GM19395 (cell line): Measurements from ENCODE around the gene NRIP1.

Experiments used
- ATAC-seq: cut with Tn5 transposase; IDR thresholded peaks from one replicate; pipeline ENCODE4 v1.9.1; 2021; ENCODE audit warnings: mild to moderate bottlenecking, moderate library complexity; ENCODE audit not compliant: unreplicated experiment

NRIP1 gene

DNA sequence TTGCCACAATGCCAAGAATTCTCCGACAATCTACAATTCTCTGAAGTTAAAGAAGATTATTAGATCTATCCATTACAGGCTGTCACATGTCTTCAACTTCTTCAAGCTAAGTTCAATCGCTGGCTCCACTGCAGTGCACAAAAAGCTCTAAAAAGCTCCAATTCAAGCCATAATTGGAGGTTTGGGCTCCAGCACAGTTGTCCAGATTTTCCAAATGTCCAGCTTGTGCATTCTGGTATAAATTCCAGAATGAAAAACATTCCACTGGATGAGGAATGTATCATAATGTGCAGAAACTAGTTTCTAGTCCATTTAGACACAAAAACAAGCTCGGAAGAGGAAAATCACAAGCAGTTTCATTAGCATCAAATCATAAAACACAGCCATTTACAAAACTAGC, 138.6 kb downstream of the NRIP1 start:
- ATAC-seq = no peak

DNA sequence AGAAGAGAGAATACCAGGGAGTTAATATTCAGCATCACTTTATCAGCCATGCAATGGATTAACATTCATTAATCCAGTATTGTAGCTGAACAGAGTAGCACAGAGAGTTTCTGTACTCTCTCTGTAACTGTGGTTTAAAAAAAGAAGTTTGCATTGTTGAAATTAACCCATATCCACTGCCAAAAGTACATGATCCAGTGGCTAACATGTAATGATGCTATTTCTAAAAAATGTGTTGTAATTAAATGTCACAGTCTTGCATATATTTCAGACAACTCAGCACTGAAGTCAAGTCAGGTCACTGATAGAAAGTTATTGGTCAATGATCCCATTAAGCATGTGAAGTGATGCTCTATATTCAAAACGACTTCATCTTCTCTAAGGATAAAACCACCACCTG, 141.3 kb downstream of the NRIP1 start:
- no peak for ATAC-seq

DNA sequence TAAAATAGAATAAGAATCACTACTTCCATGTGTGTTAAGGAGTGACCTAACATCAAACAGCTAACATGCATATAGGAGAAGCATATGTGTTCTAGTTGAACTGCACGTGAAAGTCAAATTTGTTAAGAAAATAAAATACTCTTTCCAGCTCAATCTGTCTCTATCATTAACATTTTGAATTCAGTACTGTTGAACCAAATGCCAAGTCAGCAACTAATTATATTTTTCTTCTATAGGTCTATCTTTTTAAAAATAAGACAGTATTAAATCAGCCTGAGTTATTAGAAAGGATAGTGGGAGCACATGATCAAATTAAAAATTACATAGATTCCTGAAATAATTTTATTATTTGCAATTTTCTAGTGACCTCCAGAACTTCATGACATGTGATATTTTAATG, 141.8 kb downstream of the NRIP1 start:
- no peak for ATAC-seq

DNA sequence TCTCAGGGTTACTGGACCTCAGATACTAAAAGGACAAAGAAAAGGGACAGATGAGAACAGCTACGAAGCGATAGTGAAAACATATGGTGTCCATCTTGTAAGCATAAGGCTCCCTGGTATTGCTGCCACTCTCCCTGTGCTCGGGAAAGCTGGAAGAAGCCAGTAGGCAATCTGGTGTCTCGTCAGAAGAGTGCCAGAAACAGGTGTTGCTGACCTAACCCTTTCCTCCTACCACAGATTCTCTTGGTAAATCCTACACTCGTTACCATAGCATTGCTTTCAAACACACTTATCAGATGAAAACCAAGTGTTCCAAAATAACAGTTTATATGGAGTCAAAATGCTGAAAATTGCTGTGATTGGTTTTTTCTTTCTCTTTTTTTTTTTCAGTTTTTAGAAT, 146.3 kb downstream of the NRIP1 start:
- ATAC-seq = no peak

DNA sequence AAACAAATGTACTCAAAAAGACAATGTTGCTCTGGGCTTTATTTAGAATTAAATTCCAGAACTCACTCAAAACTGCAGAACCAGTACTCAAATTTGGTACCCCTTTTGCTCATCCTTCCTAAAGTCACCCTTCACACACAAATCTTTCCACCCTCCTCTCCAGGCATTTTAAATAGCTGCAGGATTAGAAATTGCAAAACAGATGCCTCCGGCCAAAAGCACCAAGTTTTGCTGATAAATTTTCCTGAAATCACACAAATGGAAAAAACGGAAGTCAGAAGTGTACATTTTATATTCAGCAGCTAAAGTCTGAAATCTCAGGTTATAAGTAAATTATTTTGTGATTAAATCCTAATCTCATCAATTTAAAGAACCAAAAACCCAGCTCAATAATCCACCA, 147.0 kb downstream of the NRIP1 start:
- ATAC-seq = no peak

DNA sequence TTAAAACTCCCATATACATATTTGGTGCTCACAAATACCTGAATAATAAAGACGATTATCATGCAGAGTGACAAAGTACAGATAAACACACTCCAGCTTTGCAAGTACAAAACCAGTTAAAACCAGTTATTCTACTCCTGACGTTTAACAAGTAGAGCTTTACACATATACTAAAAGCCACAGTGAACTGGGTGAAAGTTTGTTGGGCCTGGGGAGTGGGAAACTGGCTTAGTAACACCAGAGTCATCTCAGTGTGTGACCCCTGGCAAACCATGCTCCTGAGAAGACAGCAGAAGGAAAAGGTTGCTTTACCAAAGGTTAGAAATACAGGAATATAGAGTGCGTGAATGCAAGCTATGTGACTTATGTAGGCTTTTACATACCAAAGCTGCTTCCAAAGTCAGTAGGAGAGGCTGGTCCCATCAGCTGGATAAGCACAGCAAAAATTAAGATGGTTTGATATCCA, 148.1 kb downstream of the NRIP1 start:
- ATAC-seq = no peak

DNA sequence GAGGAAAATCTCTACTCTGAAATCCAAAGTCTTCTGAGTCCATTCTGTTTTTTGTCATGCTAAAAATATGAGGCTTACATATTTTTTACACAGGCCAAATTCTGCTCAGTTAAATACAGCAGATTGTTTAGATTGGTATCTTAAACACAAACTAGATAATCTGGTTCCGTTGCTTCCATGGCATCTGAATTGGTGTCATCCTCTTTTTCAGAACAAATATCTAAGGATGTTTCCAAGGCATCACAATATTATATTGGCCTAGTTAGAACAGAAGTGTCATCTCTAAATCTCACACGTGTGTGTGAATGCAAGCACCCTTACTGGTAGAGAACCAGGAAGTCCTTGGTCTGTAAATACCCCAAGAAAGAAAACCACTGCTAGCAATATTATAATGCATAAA, 151.2 kb downstream of the NRIP1 start:
- no peak for ATAC-seq

DNA sequence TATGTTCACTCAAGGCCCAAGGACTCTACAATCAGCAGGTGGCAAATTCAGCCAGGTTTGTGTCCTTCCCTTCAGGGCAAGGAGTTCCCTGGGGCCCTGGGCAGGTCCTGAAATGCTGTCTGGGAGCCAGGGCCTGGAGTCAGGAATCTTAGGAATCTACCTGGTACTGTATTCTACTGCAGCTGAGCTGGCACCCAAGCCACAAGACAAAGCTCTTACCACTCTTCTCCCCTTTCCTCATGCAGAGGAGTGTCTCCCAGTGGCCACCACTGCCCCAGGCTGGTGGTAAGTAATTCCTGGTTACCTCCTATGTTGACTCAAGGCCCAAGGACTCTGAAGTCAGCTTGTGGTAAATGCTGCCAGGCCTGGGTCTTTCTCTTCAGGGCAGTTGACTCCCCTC, 153.4 kb downstream of the NRIP1 start:
- ATAC-seq = no peak
